GM18907 (cell line): ENCODE measurements around the gene PTPA.
A peak's percentile ranks its signal among the peaks of the same experiment; 100 is the strongest.
"Not testable (repeated sequence)": the region's sequence is repeated elsewhere in the genome, so short reads cannot be mapped to it uniquely, and the experiment has no call there.

Experiments used
- ATAC-seq: cut with Tn5 transposase; IDR thresholded peaks from one replicate; pipeline ENCODE4 v1.9.1; 2021; ENCODE audit warnings: mild to moderate bottlenecking, moderate library complexity; ENCODE audit not compliant: unreplicated experiment

Gene PTPA

GRCh38 chr9:129175825-129176633, 64.8 kb downstream of the PTPA start:
- ATAC-seq = no peak

GRCh38 chr9:129176701-129177442, 65.7 kb downstream of the PTPA start:
- no peak for ATAC-seq

- ATAC-seq = peak; percentile 26
These were observed 66.2 kb downstream of the PTPA start for GRCh38 chr9:129177443-129177790.

- ATAC-seq = peak; percentile 78
These were observed 66.8 kb downstream of the PTPA start, which contains the start of gene IER5L for GRCh38 chr9:129177791-129178567. Gene IER5L, minus strand, starts transcription at chr9:129178261. Its CDS starts 209 bp downstream, at chr9:129178052.

GRCh38 chr9:129178568-129179382, 67.6 kb downstream of the PTPA start:
- ATAC-seq = no peak

- ATAC-seq = no peak
These were observed 70.0 kb downstream of the PTPA start for GRCh38 chr9:129181246-129181645.

GRCh38 chr9:129182122-129182521, 70.9 kb downstream of the PTPA start:
- ATAC-seq = no peak

- ATAC-seq = no peak
These were observed 71.6 kb downstream of the PTPA start for GRCh38 chr9:129182625-129183494.

GRCh38 chr9:129183495-129184218, 72.4 kb downstream of the PTPA start:
- no peak for ATAC-seq

GRCh38 chr9:129184219-129184524, 73.0 kb downstream of the PTPA start:
- ATAC-seq = no peak

GRCh38 chr9:129184596-129185122, 73.4 kb downstream of the PTPA start:
- ATAC-seq = no peak

- ATAC-seq = no peak
These were observed 74.2 kb downstream of the PTPA start for GRCh38 chr9:129185402-129185801.

- ATAC-seq = no peak
These were observed 74.8 kb downstream of the PTPA start for GRCh38 chr9:129185991-129186390.

- ATAC-seq = no peak
These were observed 75.8 kb downstream of the PTPA start for GRCh38 chr9:129187042-129187441.

- not testable (repeated sequence) for ATAC-seq
These were observed 78.8 kb downstream of the PTPA start for GRCh38 chr9:129189971-129190370.

GRCh38 chr9:129191234-129191633, 80.0 kb downstream of the PTPA start:
- no peak for ATAC-seq

- no peak for ATAC-seq
These were observed 82.4 kb downstream of the PTPA start for GRCh38 chr9:129193655-129194054.

GRCh38 chr9:129194221-129194620, 83.0 kb downstream of the PTPA start:
- ATAC-seq = no peak

GRCh38 chr9:129195606-129196005, 84.4 kb downstream of the PTPA start:
- ATAC-seq = no peak
